Fibroblast of lung (primary cell): Measurements from ENCODE around the gene FAM117B. TPM values are rescaled to one million over a fixed set of nuclear protein-coding genes. Genes with fewer than 3 reads are reported as not detected.

ENCODE experiments used
- DNase-seq, 2 donors: peaks; one replicate each; pipeline versions ENCODE4 v3.0.0 to v3.0.0-alpha.2; 2010; ENCODE audit warnings: low read depth in 2 of 2
- H2AFZ ChIP-seq: 2 replicates; pipeline ENCODE4 v1.5.1; 2012; ENCODE audit warnings: low read length, control low read depth, inconsistent platforms
- H3K27ac ChIP-seq: 2 replicates; pipeline ENCODE4 v1.5.1; 2011; ENCODE audit warnings: low read length, control low read depth; ENCODE audit not compliant: insufficient read depth
- H3K27me3 ChIP-seq: 2 replicates; pipeline ENCODE4 v1.5.1; 2011; ENCODE audit warnings: mild to moderate bottlenecking, low read length; ENCODE audit not compliant: control insufficient read depth, insufficient read depth
- H3K36me3 ChIP-seq: 2 replicates; pipeline ENCODE4 v1.5.1; 2011; ENCODE audit warnings: low read length; ENCODE audit not compliant: control insufficient read depth, insufficient read depth
- H3K4me1 ChIP-seq: 2 replicates; pipeline ENCODE4 v1.5.1; 2011; ENCODE audit warnings: low read length; ENCODE audit not compliant: control insufficient read depth, insufficient read depth; ENCODE audit errors: extremely low read depth
- H3K4me2 ChIP-seq: 2 replicates; pipeline ENCODE4 v1.5.1; 2011; ENCODE audit warnings: low read length, control low read depth; ENCODE audit not compliant: insufficient read depth; ENCODE audit errors: extremely low read depth
- H3K4me3 ChIP-seq, 4 experiments: fragments of 200-600 bp in 1 of 4; sonication (generic) in 1 of 4; replicated peaks in 1 of 4; 2 replicates each; pipeline ENCODE4 v1.5.1; 2011 to 2016; ENCODE audit warnings: low read length in 4 of 4, low read depth in 3 of 4, mild to moderate bottlenecking in 3 of 4, control low read depth in 2 of 4, inconsistent platforms in 1 of 4, mixed read lengths in 1 of 4; ENCODE audit not compliant: insufficient read depth in 1 of 4; ENCODE audit errors: control extremely low read depth in 1 of 4
- H3K79me2 ChIP-seq: 2 replicates; pipeline ENCODE4 v1.5.1; 2012; ENCODE audit warnings: mild to moderate bottlenecking, low read length, inconsistent platforms; ENCODE audit not compliant: control insufficient read depth, insufficient read depth
- H3K9ac ChIP-seq: 2 replicates; pipeline ENCODE4 v1.5.1; 2011; ENCODE audit warnings: mild to moderate bottlenecking, low read length, control low read depth; ENCODE audit not compliant: insufficient read depth
- H3K9me3 ChIP-seq: 2 replicates; pipeline ENCODE4 v1.5.1; 2012; ENCODE audit warnings: low read depth, low read length; ENCODE audit not compliant: control insufficient read depth, insufficient read depth
- H4K20me1 ChIP-seq: 2 replicates; pipeline ENCODE4 v1.5.1; 2011; ENCODE audit warnings: low read length; ENCODE audit not compliant: control insufficient read depth, insufficient read depth; ENCODE audit errors: extremely low read depth
- EZH2 ChIP-seq: IDR thresholded peaks from 2 replicates; pipeline ENCODE4 v1.5.1; 2012; ENCODE audit warnings: low read length, control low read depth, mild to moderate bottlenecking; ENCODE audit errors: missing control alignments
- polyA plus RNA-seq, 2 donors: library from polyadenylated mRNA; depleted of rRNA in 1 of 2; stranded (reverse) in 1 of 2; unstranded in 1 of 2; fragments of >200 nt; gene quantifications; 2 replicates each; pipeline ENCODE4 v1.2.1, GENCODE V29; 2011 to 2012; ENCODE audit warnings: missing spikeins in 1 of 2
- total RNA-seq: library from RNA; depleted of rRNA; stranded (reverse); fragments of >200 nt; gene quantifications from 2 replicates; pipeline ENCODE4 v1.2.1, GENCODE V29; 2014
- TF ChIP-seq, protein P1 (sequence below), 2 donors: IDR thresholded peaks in 1 of 2; conservative IDR thresholded peaks in 1 of 2; 1 replicate in 1 of 2; 2 replicates in 1 of 2; pipeline ENCODE4 v1.5.1; 2011 to 2012; ENCODE audit warnings: low read length in 2 of 2, control low read depth in 1 of 2, inconsistent platforms in 1 of 2, low read depth in 1 of 2, mild to moderate bottlenecking in 1 of 2

FAM117B gene
- total and polyA plus RNA-seq, 2 donors (not counting 1 experiment from before 2014, with no cell fraction given), result 0.73 to 1.8 TPM

- H3K4me3 ChIP-seq, result no peak overlapping the region
- no peaks in the 10 kb centered on the region for H4K20me1 ChIP-seq
- no peaks in the 10 kb centered on the region for H3K79me2 ChIP-seq
- no peak for DNase-seq
- H3K27ac ChIP-seq, result no peak overlapping the region
- H3K4me1 ChIP-seq, result peaks cover 2% of the 10 kb centered on the region
- no peaks in the 10 kb centered on the region for H3K9me3 ChIP-seq
- H3K4me2 ChIP-seq, result no peak overlapping the region
- no peak overlapping the region for H2AFZ ChIP-seq
- H3K9ac ChIP-seq, result no peak overlapping the region
- no peaks in the 10 kb centered on the region for H3K36me3 ChIP-seq
- TF ChIP-seq, protein P1, sequence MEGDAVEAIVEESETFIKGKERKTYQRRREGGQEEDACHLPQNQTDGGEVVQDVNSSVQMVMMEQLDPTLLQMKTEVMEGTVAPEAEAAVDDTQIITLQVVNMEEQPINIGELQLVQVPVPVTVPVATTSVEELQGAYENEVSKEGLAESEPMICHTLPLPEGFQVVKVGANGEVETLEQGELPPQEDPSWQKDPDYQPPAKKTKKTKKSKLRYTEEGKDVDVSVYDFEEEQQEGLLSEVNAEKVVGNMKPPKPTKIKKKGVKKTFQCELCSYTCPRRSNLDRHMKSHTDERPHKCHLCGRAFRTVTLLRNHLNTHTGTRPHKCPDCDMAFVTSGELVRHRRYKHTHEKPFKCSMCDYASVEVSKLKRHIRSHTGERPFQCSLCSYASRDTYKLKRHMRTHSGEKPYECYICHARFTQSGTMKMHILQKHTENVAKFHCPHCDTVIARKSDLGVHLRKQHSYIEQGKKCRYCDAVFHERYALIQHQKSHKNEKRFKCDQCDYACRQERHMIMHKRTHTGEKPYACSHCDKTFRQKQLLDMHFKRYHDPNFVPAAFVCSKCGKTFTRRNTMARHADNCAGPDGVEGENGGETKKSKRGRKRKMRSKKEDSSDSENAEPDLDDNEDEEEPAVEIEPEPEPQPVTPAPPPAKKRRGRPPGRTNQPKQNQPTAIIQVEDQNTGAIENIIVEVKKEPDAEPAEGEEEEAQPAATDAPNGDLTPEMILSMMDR (conservative IDR thresholded peaks at IDR 0.05 in 1 of 2, IDR thresholded peaks at IDR 0.05 in 1 of 2; ENCODE audit: low read depth in 1 of 2, low read length in 2 of 2), result no peak
- no peak for TF ChIP-seq EZH2
- H3K27me3 ChIP-seq, result no peaks in the 10 kb centered on the region
Observed at GRCh38 chr2:202808754-202809153, 174.0 kb downstream of the FAM117B start.

GRCh38 chr2:202813387-202813786, 178.6 kb downstream of the FAM117B start:
- Histone ChIP-seq H2AFZ (no peak overlapping the region), H3K4me1 (no peaks in the 10 kb centered on the region), H3K9me3 (no peaks in the 10 kb centered on the region), H3K27me3 (no peaks in the 10 kb centered on the region), H3K79me2 (no peaks in the 10 kb centered on the region), H3K4me2 (no peak overlapping the region), H3K36me3 (no peaks in the 10 kb centered on the region), H3K27ac (no peak overlapping the region), H4K20me1 (no peaks in the 10 kb centered on the region), H3K4me3 (no peak overlapping the region), H3K9ac (no peak overlapping the region)
- TF ChIP-seq EZH2, result no peak
- TF ChIP-seq, protein P1 (conservative IDR thresholded peaks at IDR 0.05 in 1 of 2, IDR thresholded peaks at IDR 0.05 in 1 of 2; ENCODE audit: low read depth in 1 of 2, low read length in 2 of 2), result no peak
- no peak for DNase-seq

GRCh38 chr2:202814226-202814625, 179.5 kb downstream of the FAM117B start:
- Histone ChIP-seq H3K36me3 (no peaks in the 10 kb centered on the region), H3K9me3 (no peaks in the 10 kb centered on the region), H4K20me1 (no peaks in the 10 kb centered on the region), H3K27ac (no peak overlapping the region), H3K27me3 (no peaks in the 10 kb centered on the region), H2AFZ (no peak overlapping the region), H3K4me3 (no peak overlapping the region), H3K79me2 (no peaks in the 10 kb centered on the region), H3K9ac (no peak overlapping the region), H3K4me1 (no peaks in the 10 kb centered on the region), H3K4me2 (no peak overlapping the region)
- TF ChIP-seq EZH2, result no peak
- TF ChIP-seq, protein P1 (conservative IDR thresholded peaks at IDR 0.05 in 1 of 2, IDR thresholded peaks at IDR 0.05 in 1 of 2; ENCODE audit: low read depth in 1 of 2, low read length in 2 of 2), result no peak
- DNase-seq, result no peak
